Brain microvascular endothelial cell (primary cell): ENCODE measurements around the gene YJU2.
"Not testable (repeated sequence)": the region's sequence is repeated elsewhere in the genome, so short reads cannot be mapped to it uniquely, and the experiment has no call there.

Experiments
- DNase-seq: peaks from one replicate; pipeline ENCODE4 v3.0.0-alpha.2; 2020
- H3K27ac ChIP-seq: fragments of 250-450 bp; sonication (Bioruptor Pico); 2 replicates; pipeline ENCODE4 v1.5.1; 2020; ENCODE audit warnings: mild to moderate bottlenecking, moderate library complexity
- H3K27me3 ChIP-seq: fragments of 250-450 bp; sonication (Bioruptor Pico); replicated peaks from 2 replicates; pipeline ENCODE4 v1.5.1; 2020; ENCODE audit warnings: mild to moderate bottlenecking
- H3K36me3 ChIP-seq: fragments of 250-450 bp; sonication (Bioruptor Pico); replicated peaks from 2 replicates; pipeline ENCODE4 v1.5.1; 2020; ENCODE audit warnings: mild to moderate bottlenecking
- H3K4me3 ChIP-seq: 2 replicates; pipeline ENCODE4 v1.5.1; 2011; ENCODE audit warnings: low read depth, mild to moderate bottlenecking, control low read depth, low read length, moderate library complexity
- CTCF ChIP-seq: IDR thresholded peaks from 2 replicates; pipeline ENCODE4 v1.5.1; 2011; ENCODE audit warnings: low read depth, mild to moderate bottlenecking, moderate library complexity, low read length, control low read depth, inconsistent platforms; ENCODE audit errors: missing control alignments
- in situ Hi-C: cut with HindIII; loops from 2 replicates; pipeline ENCODE4 v1.10.0; 2017; ENCODE audit warnings: low sequenced_read_pairs, low pct_ligation_motif_present

Gene YJU2

GRCh38 chr19:4272894-4273293 is 26.0 kb downstream of the YJU2 start:
- in situ Hi-C loops: no loop called here
- no peak overlapping the region for H3K4me3 ChIP-seq
- H3K27ac ChIP-seq: no peak overlapping the region
- H3K36me3 ChIP-seq: peaks cover 11% of the 10 kb centered on the region
- no peak for DNase-seq
- TF ChIP-seq CTCF: no peak
- peaks cover 3% of the 10 kb centered on the region for H3K27me3 ChIP-seq

- H3K36me3 ChIP-seq, DNase-seq, in situ Hi-C loops: not testable (repeated sequence)
Measured at GRCh38 chr19:4274321-4274686, 27.4 kb downstream of the YJU2 start.

GRCh38 chr19:4277191-4277696 is 30.4 kb downstream of the YJU2 start:
- peaks cover 33% of the 10 kb centered on the region for H3K27me3 ChIP-seq
- in situ Hi-C loops: no loop called here
- no peaks in the 10 kb centered on the region for H3K36me3 ChIP-seq
- H3K27ac ChIP-seq: no peak overlapping the region
- no peak for DNase-seq
- no peak overlapping the region for H3K4me3 ChIP-seq
- no peak for TF ChIP-seq CTCF

More at GRCh38 chr19:4274321-4274686, 27.4 kb downstream of the YJU2 start:
- H3K27me3 ChIP-seq: peaks cover 12% of the 10 kb centered on the region
- H3K4me3 ChIP-seq, H3K27ac ChIP-seq: not testable (repeated sequence)

- Histone ChIP-seq H3K36me3 (no peaks in the 10 kb centered on the region), H3K27ac (no peak overlapping the region), H3K27me3 (peaks cover 37% of the 10 kb centered on the region), H3K4me3 (no peak overlapping the region)
- in situ Hi-C loops: no loop called here
- TF ChIP-seq CTCF: no peak
- no peak for DNase-seq
Measured at GRCh38 chr19:4278010-4278409, 31.1 kb downstream of the YJU2 start.

- no peak for DNase-seq
- in situ Hi-C loops: no loop called here
- H3K27ac ChIP-seq: no peak within 1 kb of the TSS
- no peaks in the 10 kb centered on the region for H3K36me3 ChIP-seq
- H3K4me3 ChIP-seq: no peak within 1 kb of the TSS
- no peak for TF ChIP-seq CTCF
- peaks cover 38% of the 10 kb centered on the region for H3K27me3 ChIP-seq
Measured at GRCh38 chr19:4278419-4279266, 31.8 kb downstream of the YJU2 start, which contains the start of gene SHD. TSS of gene SHD (plus strand) at chr19:4279266. CDS start at chr19:4280064, 798 bp downstream.

- Histone ChIP-seq H3K27me3 (peaks cover 38% of the 10 kb centered on the region), H3K4me3 (no peak overlapping the region), H3K27ac (no peak overlapping the region), H3K36me3 (no peaks in the 10 kb centered on the region)
- DNase-seq: no peak
- no peak for TF ChIP-seq CTCF
- in situ Hi-C loops: no loop called here
Measured at GRCh38 chr19:4279267-4279529, 32.3 kb downstream of the YJU2 start.
